Neutrophil (primary cell): ENCODE results near the gene SMYD4.

Source experiments
- H3K27ac ChIP-seq: fragments of 200-600 bp; sonication (generic); 2 replicates; pipeline ENCODE4 v1.5.1; 2016; ENCODE audit warnings: mild to moderate bottlenecking, moderate library complexity
- H3K27me3 ChIP-seq: fragments of 200-600 bp; sonication (generic); 2 replicates; pipeline ENCODE4 v1.6.0; 2016; ENCODE audit warnings: mild to moderate bottlenecking
- H3K36me3 ChIP-seq: fragments of 200-600 bp; sonication (generic); 2 replicates; pipeline ENCODE4 v1.5.1; 2017
- H3K4me1 ChIP-seq, 2 experiments: fragments of 200-600 bp in 1 of 2; sonication (generic) in 1 of 2; 1 replicate in 1 of 2; 2 replicates in 1 of 2; pipeline versions ENCODE4 v1.5.1 to v1.6.1; 2013 to 2016; ENCODE audit warnings: low read depth in 1 of 2, low read length in 1 of 2, mild to moderate bottlenecking in 1 of 2, moderate library complexity in 1 of 2; ENCODE audit not compliant: control insufficient read depth in 1 of 2, insufficient read depth in 1 of 2
- H3K4me3 ChIP-seq, 2 experiments: fragments of 200-600 bp in 1 of 2; sonication (generic) in 1 of 2; 1 replicate in 1 of 2; 2 replicates in 1 of 2; pipeline ENCODE4 v1.5.1; 2013 to 2016; ENCODE audit warnings: low read depth in 1 of 2, low read length in 1 of 2, mild to moderate bottlenecking in 1 of 2, moderate library complexity in 1 of 2
- H3K9me3 ChIP-seq: fragments of 200-600 bp; sonication (generic); 2 replicates; pipeline ENCODE4 v1.5.1; 2016
- TF ChIP-seq, protein P1 (sequence below): fragments of 200-600 bp; sonication (generic); IDR thresholded peaks from 2 replicates; pipeline ENCODE4 v1.5.1; 2016; ENCODE audit warnings: antibody characterized with exemption

SMYD4 gene, protein sequence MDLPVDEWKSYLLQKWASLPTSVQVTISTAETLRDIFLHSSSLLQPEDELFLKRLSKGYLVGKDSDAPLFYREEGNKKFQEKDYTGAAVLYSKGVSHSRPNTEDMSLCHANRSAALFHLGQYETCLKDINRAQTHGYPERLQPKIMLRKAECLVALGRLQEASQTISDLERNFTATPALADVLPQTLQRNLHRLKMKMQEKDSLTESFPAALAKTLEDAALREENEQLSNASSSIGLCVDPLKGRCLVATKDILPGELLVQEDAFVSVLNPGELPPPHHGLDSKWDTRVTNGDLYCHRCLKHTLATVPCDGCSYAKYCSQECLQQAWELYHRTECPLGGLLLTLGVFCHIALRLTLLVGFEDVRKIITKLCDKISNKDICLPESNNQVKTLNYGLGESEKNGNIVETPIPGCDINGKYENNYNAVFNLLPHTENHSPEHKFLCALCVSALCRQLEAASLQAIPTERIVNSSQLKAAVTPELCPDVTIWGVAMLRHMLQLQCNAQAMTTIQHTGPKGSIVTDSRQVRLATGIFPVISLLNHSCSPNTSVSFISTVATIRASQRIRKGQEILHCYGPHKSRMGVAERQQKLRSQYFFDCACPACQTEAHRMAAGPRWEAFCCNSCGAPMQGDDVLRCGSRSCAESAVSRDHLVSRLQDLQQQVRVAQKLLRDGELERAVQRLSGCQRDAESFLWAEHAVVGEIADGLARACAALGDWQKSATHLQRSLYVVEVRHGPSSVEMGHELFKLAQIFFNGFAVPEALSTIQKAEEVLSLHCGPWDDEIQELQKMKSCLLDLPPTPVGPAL

DNA sequence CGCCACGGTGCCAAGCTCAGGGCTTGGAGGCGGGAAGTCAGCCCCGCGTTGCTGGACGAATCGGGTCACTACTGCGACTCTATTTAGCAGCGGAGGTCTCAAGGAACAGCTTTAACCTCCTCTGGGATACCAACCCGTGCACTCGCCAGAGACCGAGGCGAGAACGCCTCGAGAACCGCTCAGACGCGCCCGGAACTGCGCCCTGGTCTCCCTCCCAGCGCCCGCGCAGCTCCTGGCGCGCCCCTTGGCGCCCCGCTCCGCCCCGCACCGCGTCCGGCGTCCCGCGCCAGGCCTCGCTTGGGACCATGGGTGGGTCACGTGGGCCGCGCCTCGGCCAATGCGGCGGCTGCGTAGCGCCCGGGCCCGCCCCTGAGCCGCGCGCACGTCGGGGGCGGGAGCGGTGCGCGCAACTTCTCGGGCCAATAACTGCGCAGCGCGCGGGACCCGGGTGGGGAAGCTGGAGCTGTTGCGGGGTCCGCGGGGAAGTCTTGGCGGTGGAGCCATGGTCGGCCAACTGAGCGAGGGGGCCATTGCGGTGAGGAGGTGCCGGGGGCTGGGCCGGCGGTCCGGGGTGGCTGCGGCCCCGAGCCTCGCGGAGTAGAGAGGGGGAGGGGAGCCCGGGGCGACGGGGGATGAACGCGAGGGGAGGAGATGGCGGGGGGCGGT is at the start of gene SMYD4, which contains the start of gene RPA1:
SMYD4 (minus strand) TSS at position 311 of the 666 bp plus-strand sequence. CDS start 1,908 bp downstream, outside the sequence.
RPA1 (plus strand) TSS at position 414 of the 666 bp plus-strand sequence; CDS start at position 503, 89 bp downstream.
- Histone ChIP-seq H3K36me3 (no peaks in the 10 kb centered on the region), H3K4me1 (peaks cover 14 to 17% of the 10 kb centered on the region in 2 experiments), H3K27ac (peak within 1 kb of the TSS; percentile 76), H3K4me3 (peak within 1 kb of the TSS; percentile 88 to 98), H3K27me3 (no peaks in the 10 kb centered on the region), H3K9me3 (no peaks in the 10 kb centered on the region)
- TF ChIP-seq, protein P1, sequence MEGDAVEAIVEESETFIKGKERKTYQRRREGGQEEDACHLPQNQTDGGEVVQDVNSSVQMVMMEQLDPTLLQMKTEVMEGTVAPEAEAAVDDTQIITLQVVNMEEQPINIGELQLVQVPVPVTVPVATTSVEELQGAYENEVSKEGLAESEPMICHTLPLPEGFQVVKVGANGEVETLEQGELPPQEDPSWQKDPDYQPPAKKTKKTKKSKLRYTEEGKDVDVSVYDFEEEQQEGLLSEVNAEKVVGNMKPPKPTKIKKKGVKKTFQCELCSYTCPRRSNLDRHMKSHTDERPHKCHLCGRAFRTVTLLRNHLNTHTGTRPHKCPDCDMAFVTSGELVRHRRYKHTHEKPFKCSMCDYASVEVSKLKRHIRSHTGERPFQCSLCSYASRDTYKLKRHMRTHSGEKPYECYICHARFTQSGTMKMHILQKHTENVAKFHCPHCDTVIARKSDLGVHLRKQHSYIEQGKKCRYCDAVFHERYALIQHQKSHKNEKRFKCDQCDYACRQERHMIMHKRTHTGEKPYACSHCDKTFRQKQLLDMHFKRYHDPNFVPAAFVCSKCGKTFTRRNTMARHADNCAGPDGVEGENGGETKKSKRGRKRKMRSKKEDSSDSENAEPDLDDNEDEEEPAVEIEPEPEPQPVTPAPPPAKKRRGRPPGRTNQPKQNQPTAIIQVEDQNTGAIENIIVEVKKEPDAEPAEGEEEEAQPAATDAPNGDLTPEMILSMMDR, result peak; percentile 18

DNA sequence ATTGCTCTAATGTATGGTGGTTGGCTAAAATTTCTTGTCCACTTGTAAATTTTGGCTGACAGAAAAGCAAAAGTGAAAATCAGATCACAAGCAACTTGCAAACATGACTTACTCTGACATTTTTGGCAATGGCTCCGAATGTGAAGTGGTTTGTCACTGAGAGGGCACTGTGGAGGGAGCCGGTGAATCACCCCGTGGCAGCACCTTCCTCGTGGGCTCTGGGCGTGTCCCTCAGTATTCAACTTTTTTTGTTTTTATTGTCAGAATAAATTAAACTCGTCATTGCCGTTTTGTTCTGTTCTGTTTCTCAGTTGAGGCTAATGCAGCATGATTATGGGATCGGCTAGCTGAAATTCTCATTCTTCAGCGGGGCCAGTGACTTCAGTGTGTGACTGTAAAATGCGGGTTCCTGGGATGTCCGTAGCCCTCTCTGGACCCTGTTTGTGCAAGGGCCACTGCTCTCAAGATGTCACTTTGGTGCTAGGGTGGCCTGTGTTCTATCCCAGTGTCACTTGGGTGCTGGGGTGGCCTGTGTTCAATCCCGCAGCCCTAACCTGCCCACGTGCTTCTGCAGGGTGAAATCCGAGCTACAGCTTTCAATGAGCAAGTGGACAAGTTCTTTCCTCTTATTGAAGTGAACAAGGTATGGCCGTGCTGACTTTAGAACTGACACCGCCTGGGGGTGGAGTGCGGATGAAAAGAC is 48.9 kb upstream of the SMYD4 start:
- no peaks in the 10 kb centered on the region for H3K9me3 ChIP-seq
- TF ChIP-seq, protein P1, result no peak
- H3K36me3 ChIP-seq, result peaks cover 98% of the 10 kb centered on the region
- H3K4me3 ChIP-seq, result no peak overlapping the region
- H3K27me3 ChIP-seq, result no peaks in the 10 kb centered on the region
- H3K27ac ChIP-seq, result no peak overlapping the region
- H3K4me1 ChIP-seq, result no peaks in the 10 kb centered on the region

DNA sequence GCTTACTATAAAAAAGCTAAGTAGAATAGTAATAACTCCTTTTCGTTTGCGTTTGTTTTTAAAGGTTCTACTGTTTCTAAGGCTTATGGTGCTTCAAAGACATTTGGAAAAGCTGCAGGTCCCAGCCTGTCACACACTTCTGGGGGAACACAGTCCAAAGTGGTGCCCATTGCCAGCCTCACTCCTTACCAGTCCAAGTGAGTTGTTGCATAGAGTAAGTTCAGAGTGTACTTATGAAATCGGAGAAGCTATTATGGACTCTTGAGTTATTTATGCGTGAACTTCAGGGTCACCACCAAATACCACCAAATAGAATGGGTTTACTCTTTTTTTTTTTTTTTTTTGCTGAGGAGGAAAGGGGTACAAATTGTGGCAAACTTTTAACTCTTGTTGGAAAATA is 45.9 kb upstream of the SMYD4 start:
- Histone ChIP-seq H3K4me3 (no peak overlapping the region), H3K36me3 (peaks cover 84% of the 10 kb centered on the region), H3K27ac (no peak overlapping the region), H3K27me3 (no peaks in the 10 kb centered on the region), H3K4me1 (no peaks in the 10 kb centered on the region), H3K9me3 (no peaks in the 10 kb centered on the region)
- TF ChIP-seq, protein P1, result no peak

DNA sequence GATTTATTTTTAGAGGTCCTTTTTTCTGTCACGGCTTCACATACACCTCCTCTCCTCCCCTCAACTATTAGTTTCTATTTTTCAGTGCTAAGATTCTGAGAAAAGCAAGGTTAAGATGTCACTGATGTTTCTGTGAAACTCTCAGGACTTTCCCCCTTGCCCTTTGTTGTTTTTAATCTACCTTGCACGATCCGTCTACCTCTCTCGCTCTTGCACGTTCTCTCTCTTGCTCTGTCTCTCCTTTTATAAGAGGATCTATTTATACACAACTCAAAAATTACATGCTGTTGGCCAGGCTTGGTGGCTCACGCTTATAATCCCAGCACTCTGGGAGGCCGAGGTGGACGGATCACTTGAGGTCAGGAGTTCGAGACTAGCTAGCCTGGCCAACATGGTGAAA is 43.7 kb upstream of the SMYD4 start:
- Histone ChIP-seq H3K27ac (no peak overlapping the region), H3K27me3 (no peaks in the 10 kb centered on the region), H3K9me3 (no peaks in the 10 kb centered on the region), H3K36me3 (peaks cover 73% of the 10 kb centered on the region), H3K4me3 (no peak overlapping the region), H3K4me1 (no peaks in the 10 kb centered on the region)
- TF ChIP-seq, protein P1, result no peak

DNA sequence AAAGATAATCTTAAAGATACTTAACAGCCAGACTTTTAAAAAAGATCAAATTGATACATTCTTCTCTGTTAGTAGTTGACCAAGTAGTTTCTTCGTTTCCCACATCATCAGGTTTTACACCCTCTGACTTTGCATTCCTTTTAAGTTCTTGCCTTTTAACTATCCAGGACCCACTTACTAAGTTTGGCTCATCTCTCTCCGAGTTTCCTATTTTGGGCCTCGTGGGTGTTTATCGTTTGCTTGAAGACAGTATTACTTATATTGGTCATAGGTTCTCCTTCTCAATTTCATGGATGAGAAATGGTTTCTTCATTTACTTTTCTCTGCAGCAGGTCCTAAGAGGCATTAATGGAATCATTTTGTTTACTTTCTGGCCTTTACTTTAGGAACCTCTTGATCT is 43.3 kb upstream of the SMYD4 start:
- TF ChIP-seq, protein P1, result no peak
- H3K4me3 ChIP-seq, result no peak overlapping the region
- H3K9me3 ChIP-seq, result no peaks in the 10 kb centered on the region
- peaks cover 71% of the 10 kb centered on the region for H3K36me3 ChIP-seq
- no peaks in the 10 kb centered on the region for H3K4me1 ChIP-seq
- H3K27ac ChIP-seq, result no peak overlapping the region
- no peaks in the 10 kb centered on the region for H3K27me3 ChIP-seq
